HG03457 (cell line): ENCODE data around the gene MLYCD.

Source experiments
- ATAC-seq: cut with Tn5 transposase; IDR thresholded peaks from one replicate; pipeline ENCODE4 v1.9.1; 2021; ENCODE audit warnings: moderate number of reproducible peaks; ENCODE audit not compliant: unreplicated experiment

MLYCD gene

GRCh38 chr16:83967838-83968305 lies 69.0 kb downstream of the MLYCD start, which contains the start of gene NECAB2:
Gene NECAB2 (plus strand): TSS chr16:83968244. CDS start chr16:83968649, 405 bp downstream.
- no peak for ATAC-seq

GRCh38 chr16:83968306-83968851 lies 69.5 kb downstream of the MLYCD start:
- no peak for ATAC-seq

- no peak for ATAC-seq
These were observed 70.2 kb downstream of the MLYCD start for GRCh38 chr16:83968891-83969649.

GRCh38 chr16:83969771-83970429 lies 71.0 kb downstream of the MLYCD start:
- no peak for ATAC-seq

GRCh38 chr16:83970430-83970815 lies 71.5 kb downstream of the MLYCD start:
- ATAC-seq: no peak

GRCh38 chr16:83971165-83972130 lies 72.5 kb downstream of the MLYCD start:
- no peak for ATAC-seq

- ATAC-seq: no peak
These were observed 73.5 kb downstream of the MLYCD start for GRCh38 chr16:83972256-83973008.

- no peak for ATAC-seq
These were observed 74.2 kb downstream of the MLYCD start for GRCh38 chr16:83973077-83973476.

GRCh38 chr16:83973581-83974385 lies 74.9 kb downstream of the MLYCD start:
- ATAC-seq: no peak

- no peak for ATAC-seq
These were observed 75.6 kb downstream of the MLYCD start for GRCh38 chr16:83974475-83974874.

- no peak for ATAC-seq
These were observed 76.8 kb downstream of the MLYCD start for GRCh38 chr16:83975590-83976260.
